IPS-18c (cell line): ENCODE measurements around the gene CD96.
"Not testable (repeated sequence)": the region's sequence is repeated elsewhere in the genome, so short reads cannot be mapped to it uniquely, and the experiment has no call there.

Experiments used
- H3K4me3 ChIP-seq: 2 replicates; pipeline ENCODE4 v1.7.0; 2013; ENCODE audit warnings: low read depth, mild to moderate bottlenecking, low read length, moderate library complexity; ENCODE audit not compliant: insufficient read depth
- H3K9me3 ChIP-seq: one replicate; pipeline ENCODE4 v1.6.1; 2013; ENCODE audit warnings: mild to moderate bottlenecking, low read length, moderate library complexity; ENCODE audit not compliant: control insufficient read depth, insufficient read depth

The CD96 gene

DNA sequence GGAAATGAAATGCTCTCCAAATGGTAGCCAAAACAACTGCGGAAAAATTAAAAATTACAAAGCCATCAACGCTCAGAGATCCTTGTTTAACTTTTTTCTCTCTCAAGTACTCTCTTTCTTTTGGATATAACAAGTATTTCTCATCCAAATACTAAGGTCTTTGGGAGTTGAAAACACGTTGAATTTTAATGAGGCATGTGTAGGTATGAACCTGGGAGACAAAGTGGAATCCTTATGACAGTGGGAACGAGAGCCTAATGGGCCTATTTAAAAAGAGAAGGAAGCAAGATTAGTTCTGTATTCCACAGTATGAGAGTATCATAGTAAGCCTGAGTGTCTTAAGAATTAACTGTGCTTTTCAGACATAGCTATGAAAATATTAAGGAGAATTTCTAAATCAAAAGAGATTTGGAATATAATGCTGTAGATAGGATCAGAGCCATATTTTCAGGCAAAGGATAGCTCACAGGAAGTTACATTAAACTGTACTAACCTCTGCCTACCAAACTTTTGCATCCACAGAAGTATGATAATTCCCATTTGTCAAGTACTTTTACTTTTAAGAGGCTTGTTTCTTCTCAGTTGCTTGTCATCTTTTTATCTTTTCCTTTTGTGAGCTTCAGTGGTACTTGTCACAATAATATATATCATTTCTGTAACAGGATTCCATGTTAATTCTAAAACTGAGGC lies 759 bp downstream of the CD96 start:
- Histone ChIP-seq H3K4me3 (no peak overlapping the region), H3K9me3 (no peaks in the 10 kb centered on the region)

GRCh38 chr3:111545349-111545748 lies 3.4 kb downstream of the CD96 start:
- H3K4me3 ChIP-seq = no peak overlapping the region

DNA sequence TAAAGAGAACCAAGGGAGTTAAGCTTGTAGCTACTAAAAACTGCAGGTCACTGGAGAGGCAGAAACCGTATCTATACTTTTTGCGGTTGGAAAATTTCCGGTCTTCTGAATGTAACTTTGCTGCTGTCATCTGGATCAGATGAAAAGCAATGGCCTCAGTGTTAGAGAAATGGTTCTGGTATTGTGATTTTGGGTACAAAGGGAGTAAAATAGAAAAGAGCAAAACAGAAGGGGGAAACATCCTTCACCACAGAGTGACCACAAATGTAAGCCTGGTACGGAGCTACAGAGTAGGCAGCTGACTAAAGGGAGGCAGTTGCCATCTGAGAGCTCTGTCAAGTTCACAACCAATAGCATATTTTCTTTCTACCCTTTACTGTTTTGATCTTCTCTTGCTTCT lies 5.6 kb downstream of the CD96 start:
- Histone ChIP-seq H3K4me3 (no peak overlapping the region), H3K9me3 (no peaks in the 10 kb centered on the region)

More at GRCh38 chr3:111545349-111545748, 3.4 kb downstream of the CD96 start:
- no peaks in the 10 kb centered on the region for H3K9me3 ChIP-seq

GRCh38 chr3:111548092-111548491 lies 6.1 kb downstream of the CD96 start:
- Histone ChIP-seq H3K4me3 (no peak overlapping the region), H3K9me3 (no peaks in the 10 kb centered on the region)

DNA sequence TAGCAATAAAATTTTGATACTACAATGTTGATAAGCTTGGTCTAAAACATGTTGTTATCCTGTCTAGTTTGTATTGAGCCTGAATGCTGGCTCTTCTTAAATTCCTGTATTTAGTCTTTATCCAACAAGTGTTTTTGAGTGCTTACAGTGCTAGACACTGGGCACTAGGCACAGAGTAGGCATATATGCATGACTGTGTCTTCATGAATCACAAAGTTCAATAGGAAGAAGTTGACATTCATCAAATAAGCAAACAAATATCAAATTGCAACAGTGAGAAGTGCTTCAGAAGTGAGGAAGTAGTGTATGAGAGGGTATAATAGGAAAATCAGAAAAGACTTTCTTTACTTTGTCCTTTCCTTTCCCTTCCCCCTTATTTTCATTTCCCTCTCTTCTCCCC lies 6.8 kb downstream of the CD96 start:
- H3K4me3 ChIP-seq = no peak overlapping the region
- H3K9me3 ChIP-seq = no peaks in the 10 kb centered on the region

DNA sequence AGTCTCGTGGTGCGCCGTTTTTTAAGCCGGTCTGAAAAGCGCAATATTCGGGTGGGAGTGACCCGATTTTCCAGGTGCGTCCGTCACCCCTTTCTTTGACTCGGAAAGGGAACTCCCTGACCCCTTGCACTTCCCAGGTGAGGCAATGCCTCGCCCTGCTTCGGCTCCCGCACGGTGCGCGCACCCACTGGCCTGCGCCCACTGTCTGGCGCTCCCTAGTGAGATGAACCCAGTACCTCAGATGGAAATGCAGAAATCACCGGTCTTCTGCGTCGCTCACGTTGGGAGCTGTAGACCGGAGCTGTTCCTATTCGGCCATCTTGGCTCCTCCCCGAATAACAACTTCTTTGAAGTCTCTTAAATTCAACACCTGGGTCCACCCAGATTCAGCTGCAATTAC lies 19.9 kb downstream of the CD96 start:
- not testable (repeated sequence) for H3K9me3 ChIP-seq, H3K4me3 ChIP-seq

- no peaks in the 10 kb centered on the region for H3K9me3 ChIP-seq
- no peak overlapping the region for H3K4me3 ChIP-seq
Measured at GRCh38 chr3:111566844-111567243, 24.8 kb downstream of the CD96 start.

DNA sequence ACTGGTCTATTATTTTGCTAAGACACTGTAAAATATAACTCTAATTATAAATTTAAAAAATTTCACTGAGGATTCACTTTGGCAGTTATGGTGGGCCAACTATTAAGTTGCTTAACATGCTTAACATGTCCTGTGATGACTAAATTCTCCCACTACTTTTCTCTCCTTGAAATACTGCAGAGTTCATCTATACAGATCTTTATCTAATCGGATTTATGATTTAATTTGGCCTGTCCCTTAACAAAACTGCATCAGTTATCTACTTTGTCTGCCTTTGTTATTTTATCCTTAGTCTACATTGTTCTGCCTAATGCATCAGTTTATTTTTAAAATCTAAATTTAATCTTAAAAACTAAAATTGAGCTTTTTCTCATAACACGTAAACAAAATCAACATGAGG lies 26.4 kb downstream of the CD96 start:
- no peaks in the 10 kb centered on the region for H3K9me3 ChIP-seq
- no peak overlapping the region for H3K4me3 ChIP-seq

- no peaks in the 10 kb centered on the region for H3K9me3 ChIP-seq
- H3K4me3 ChIP-seq = no peak overlapping the region
Measured at GRCh38 chr3:111568911-111569310, 26.9 kb downstream of the CD96 start.

DNA sequence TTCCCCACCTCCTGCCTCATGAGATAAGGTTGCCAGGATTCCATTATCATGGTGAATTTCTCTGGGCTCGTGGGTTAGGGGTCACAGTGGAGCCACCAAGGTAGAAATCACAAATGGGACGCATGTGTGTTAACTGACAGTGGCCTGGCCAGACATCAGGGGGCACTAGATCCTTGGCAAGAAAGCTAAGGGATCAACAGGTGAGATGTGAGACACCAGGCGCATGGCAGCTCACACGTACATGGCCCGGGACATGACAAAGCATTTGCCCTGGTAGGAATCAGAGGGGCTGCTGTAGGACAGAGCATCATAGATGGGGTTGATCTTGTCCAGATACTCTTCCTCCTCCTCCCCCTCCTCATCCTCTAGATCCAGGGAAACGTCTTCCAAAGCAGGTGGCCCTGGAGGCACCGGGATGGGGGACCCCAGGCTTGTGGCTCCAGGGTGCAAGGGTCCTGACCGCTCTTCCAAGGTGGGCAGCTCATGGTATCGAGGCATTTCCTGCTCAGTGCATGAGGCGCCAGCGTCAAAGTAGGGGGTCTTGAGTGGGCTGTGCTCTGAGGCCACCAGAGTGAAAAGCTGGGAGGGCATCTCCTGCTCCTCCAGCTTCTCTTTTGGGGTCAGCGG lies 28.5 kb downstream of the CD96 start:
- Histone ChIP-seq H3K9me3 (no peaks in the 10 kb centered on the region), H3K4me3 (no peak overlapping the region)

GRCh38 chr3:111571282-111571681 lies 29.3 kb downstream of the CD96 start:
- Histone ChIP-seq H3K9me3 (no peaks in the 10 kb centered on the region), H3K4me3 (no peak overlapping the region)

DNA sequence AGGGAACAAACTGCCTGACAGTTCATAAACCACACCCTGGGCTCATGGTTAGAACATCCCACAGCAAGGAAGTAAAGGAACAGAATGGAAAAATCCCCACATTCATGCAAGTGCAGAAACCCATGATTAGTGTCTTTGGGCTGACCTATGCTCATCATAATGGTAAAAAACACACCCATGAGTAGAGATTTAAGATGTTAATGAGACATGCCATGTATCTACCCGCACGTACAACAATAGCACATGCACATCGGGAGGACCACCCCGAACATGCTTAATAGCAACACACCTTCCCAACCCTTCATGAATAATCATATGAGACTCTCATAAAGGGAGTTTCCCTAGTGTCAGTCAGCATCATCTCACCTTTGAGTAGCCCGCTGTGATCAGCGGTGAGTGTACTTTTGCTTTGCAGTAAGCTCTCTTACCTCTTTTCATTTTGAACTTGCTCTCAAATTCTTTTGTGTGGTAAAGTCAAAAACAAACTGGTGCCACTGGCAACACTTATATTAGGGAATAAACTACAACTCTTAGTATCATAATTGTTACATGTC lies 30.0 kb downstream of the CD96 start:
- H3K4me3 ChIP-seq = no peak overlapping the region

DNA sequence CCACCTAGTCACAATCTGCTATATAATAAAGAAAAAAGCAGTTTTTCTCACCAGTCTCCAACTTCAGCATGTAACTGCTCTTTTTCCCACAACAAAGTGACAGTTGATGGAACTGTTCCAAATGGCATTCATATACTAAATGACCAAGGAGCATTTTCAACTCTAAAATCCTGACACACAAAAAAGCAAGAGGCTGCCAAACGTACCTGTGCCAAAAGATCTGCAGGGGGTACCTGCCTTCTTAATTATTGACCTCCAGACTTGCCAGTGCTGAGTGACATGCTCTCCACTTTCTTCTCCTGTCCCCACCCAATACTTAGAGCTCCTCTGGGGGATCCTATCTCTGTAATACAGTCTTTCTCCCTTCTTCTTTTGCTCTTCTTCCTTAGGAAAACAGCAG lies 35.1 kb downstream of the CD96 start:
- Histone ChIP-seq H3K9me3 (no peaks in the 10 kb centered on the region), H3K4me3 (no peak overlapping the region)

More for the DNA sequence above, 30.0 kb downstream of the CD96 start:
- no peaks in the 10 kb centered on the region for H3K9me3 ChIP-seq

- Histone ChIP-seq H3K4me3 (no peak overlapping the region), H3K9me3 (no peaks in the 10 kb centered on the region)
Measured at GRCh38 chr3:111577798-111578685, 36.0 kb downstream of the CD96 start.

GRCh38 chr3:111578867-111579266 lies 36.9 kb downstream of the CD96 start:
- no peak overlapping the region for H3K4me3 ChIP-seq
- H3K9me3 ChIP-seq = no peaks in the 10 kb centered on the region

DNA sequence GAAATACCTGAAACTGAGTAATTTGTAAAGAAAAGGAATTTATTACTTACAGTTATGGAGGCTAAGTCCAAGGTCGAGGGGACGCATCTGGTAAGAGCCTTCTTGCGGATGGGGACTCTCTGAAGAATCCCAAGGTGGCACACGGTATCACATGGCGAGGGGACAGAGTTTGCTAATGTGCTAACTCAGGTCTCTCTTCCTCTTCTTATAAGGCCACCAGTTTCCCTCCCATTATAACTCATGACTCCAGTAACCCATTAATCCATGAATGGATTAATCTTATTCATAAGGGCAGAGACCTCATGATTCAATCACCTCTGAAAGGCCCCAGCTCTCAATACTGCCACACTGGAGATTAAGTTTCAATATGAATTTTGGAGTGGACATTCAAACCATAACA lies 37.5 kb downstream of the CD96 start:
- Histone ChIP-seq H3K9me3 (no peaks in the 10 kb centered on the region), H3K4me3 (no peak overlapping the region)

- no peaks in the 10 kb centered on the region for H3K9me3 ChIP-seq
- no peak overlapping the region for H3K4me3 ChIP-seq
Measured at GRCh38 chr3:111581403-111582119, 39.6 kb downstream of the CD96 start.
